ENCODE data around the gene HBZ.

- TF ChIP-seq CTCF (IDR thresholded peaks at IDR 0.05) (no peak), POLR2A (IDR thresholded peaks at IDR 0.05) (no peak)
Measured at GRCh38 chr16:168424-168823, 16.0 kb downstream of the HBZ start.

Data from uterus (tissue), 2 donors.